COR-L47 (cell line): Measurements from ENCODE around the gene TSC2.
A peak's percentile ranks its signal among the peaks of the same experiment; 100 is the strongest.

Source experiments
- DNase-seq: peaks from one replicate; lab custom pipeline; 2025; lab: John Stamatoyannopoulos, UW

TSC2 gene

GRCh38 chr16:2043667-2044451 lies 3.9 kb upstream of the TSC2 start:
- no peak for DNase-seq

- no peak for DNase-seq
Observed at GRCh38 chr16:2044541-2044940, 3.2 kb upstream of the TSC2 start.

GRCh38 chr16:2045965-2046892 lies 1.6 kb upstream of the TSC2 start:
- no peak for DNase-seq

- DNase-seq: peak; percentile 57
Observed at GRCh38 chr16:2046893-2047329, 874 bp upstream of the TSC2 start.

- no peak for DNase-seq
Observed at GRCh38 chr16:2048116-2048543, 345 bp downstream of the TSC2 start.

- DNase-seq: no peak
Observed at GRCh38 chr16:2053211-2053610, 5.4 kb downstream of the TSC2 start.

GRCh38 chr16:2053897-2054296 lies 6.1 kb downstream of the TSC2 start:
- DNase-seq: no peak

- DNase-seq: peak; percentile 97
Observed at GRCh38 chr16:2054543-2055245, 6.9 kb downstream of the TSC2 start.

- no peak for DNase-seq
Observed at GRCh38 chr16:2056077-2056476, 8.3 kb downstream of the TSC2 start.

GRCh38 chr16:2056681-2057407 lies 9.1 kb downstream of the TSC2 start:
- DNase-seq: no peak

- DNase-seq: no peak
Observed at GRCh38 chr16:2057438-2057837, 9.7 kb downstream of the TSC2 start.

- DNase-seq: no peak
Observed at GRCh38 chr16:2058420-2058819, 10.6 kb downstream of the TSC2 start.

GRCh38 chr16:2058872-2059271 lies 11.1 kb downstream of the TSC2 start:
- no peak for DNase-seq

GRCh38 chr16:2060346-2060745 lies 12.6 kb downstream of the TSC2 start:
- no peak for DNase-seq

- no peak for DNase-seq
Observed at GRCh38 chr16:2061023-2061422, 13.2 kb downstream of the TSC2 start.

- no peak for DNase-seq
Observed at GRCh38 chr16:2061526-2061925, 13.7 kb downstream of the TSC2 start.

- no peak for DNase-seq
Observed at GRCh38 chr16:2062801-2063200, 15.0 kb downstream of the TSC2 start.

- no peak for DNase-seq
Observed at GRCh38 chr16:2063861-2064260, 16.1 kb downstream of the TSC2 start.

- no peak for DNase-seq
Observed at GRCh38 chr16:2064368-2064945, 16.7 kb downstream of the TSC2 start.

GRCh38 chr16:2066139-2066538 lies 18.4 kb downstream of the TSC2 start:
- no peak for DNase-seq
